HG03565 (cell line): ENCODE measurements around the gene PTGR3.

ENCODE experiments used
- ATAC-seq: cut with Tn5 transposase; IDR thresholded peaks from one replicate; pipeline ENCODE4 v1.9.1; 2021; ENCODE audit warnings: mild to moderate bottlenecking, moderate library complexity; ENCODE audit not compliant: unreplicated experiment

Gene PTGR3

DNA sequence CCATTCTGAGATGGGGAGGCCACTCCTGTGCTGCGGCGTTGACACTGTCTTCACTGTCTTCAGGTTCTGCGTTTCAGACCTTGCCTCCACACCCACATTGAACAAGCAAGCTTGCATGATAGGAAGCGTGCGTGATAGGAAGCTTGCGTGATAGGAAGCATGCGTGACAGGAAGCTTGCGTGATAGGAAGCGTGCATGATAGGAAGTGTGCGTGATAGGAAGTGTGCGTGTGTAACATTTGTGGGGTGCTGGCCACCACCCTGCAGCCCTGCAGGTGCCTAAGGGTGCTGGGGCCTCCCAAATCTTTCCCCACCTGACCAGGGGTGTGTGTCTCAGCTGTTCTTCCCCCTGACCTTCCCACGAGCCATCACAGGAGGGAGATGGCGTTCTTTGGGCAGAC, 27.0 kb upstream of the PTGR3 start:
- ATAC-seq, result no peak

DNA sequence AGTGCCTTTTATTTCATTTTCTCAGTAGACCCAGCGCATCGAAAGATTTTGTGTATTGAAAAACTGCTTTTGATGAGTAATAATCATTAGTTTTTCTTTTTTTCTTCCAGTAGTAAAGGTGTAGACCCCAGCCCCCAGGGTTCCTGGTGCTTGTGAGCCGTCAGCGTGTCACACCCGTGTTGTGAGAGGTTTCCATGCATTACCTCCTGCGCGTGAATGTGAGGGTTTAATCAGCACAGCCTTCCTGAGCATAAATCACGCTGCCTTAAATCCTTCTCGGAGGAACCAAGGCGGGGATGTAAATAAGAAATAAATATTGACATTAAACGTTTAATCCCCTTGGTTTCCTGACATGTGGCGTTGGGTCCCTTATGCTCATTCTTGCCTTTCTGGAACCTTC, 26.0 kb upstream of the PTGR3 start:
- no peak for ATAC-seq

DNA sequence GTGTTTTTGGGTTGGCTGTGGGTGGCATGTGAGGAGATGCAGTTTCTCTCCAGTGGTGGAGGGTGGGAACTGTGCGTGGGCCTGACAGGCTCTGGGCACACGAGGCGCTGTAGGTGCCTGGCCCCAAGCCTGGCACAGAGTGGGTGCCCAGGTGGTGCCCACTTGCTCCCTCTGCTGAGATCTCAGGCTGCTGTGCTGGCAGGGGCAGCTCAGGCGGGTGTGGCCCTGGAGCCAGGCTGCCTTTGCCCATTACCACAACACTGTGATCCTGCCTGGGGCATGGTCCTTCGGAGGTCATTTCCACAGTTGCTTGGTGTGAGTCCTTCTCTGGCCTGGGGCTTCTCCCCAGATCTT, 22.1 kb upstream of the PTGR3 start:
- no peak for ATAC-seq

DNA sequence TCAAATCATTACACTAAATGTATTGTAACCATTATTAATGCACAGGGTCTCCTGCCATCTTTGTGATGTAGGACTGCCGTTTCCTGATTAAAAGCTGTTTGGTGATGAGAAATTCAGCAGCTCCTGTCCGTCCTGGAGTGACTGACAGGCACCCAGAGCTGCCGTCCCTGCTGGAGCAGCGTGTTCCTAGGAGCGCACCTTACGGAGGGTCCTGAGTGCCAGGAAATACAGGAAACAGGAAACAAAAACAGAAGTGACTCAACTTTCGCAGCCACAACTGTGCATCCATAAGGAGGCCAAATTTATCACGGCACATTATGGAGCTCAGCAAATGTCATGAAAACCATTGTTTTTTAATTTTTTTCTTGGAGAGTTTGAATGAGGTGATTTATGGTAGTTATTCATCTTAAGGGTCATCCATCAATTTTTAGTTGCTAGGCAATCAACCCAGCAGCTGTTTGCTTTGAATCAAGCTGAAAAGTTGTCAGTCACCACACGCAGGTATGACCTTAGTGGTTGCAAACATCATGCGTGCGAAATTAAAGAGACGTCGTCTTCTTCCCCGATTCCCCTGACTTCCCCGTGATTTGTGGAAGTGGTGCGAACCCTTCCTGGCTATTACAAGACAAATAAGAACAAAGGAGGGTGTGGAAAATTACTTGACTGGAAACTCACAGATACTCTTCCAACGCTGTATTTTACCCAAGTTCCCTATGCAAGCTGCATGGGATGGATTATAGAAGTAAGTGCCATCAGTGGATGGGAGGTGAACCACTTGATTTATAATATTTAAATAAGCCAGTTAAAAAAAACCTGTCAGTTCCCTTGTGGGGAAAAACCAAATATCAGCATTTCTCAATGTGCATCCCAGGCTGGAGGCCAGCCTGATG, 21.5 kb upstream of the PTGR3 start:
- no peak for ATAC-seq

DNA sequence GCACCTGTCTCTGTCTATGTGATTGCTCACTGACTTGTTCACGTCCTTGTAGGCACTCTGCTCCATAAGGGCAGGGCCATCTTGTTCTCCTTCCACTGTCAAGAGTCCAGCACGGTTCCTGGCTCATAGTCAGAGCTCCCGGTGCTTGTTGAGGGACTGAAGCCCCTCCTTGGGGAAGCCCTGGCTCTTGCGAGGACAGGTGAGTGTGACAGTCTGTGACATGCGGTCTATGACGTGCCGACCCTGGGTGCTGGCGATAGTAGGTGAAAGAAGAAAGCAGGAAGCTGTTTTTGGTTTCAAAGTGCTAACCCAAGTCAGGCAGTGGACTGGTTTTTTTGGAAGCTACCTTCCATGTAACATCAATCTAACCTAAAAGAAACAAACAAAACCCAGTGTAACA, 20.5 kb upstream of the PTGR3 start:
- ATAC-seq, result no peak

DNA sequence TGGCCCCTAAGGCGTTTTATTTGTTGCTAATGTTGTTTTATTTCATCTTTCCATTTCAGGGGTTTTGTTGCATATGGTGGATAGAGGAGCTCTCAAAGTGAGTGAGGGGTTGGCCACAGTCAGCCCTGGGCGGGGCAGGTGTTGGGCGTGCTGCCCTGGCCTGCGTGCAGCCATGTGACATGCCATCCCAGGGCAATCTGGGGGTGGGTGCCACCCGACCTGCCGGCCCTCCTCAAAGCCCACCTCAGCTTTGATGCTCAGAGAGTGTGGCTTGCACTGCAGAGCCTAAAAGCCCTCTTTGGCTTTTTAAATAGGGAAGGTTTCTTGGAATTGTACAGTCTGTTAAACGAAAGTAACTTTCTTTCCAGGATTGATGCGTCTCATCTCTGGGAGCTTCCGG, 20.0 kb upstream of the PTGR3 start:
- no peak for ATAC-seq

DNA sequence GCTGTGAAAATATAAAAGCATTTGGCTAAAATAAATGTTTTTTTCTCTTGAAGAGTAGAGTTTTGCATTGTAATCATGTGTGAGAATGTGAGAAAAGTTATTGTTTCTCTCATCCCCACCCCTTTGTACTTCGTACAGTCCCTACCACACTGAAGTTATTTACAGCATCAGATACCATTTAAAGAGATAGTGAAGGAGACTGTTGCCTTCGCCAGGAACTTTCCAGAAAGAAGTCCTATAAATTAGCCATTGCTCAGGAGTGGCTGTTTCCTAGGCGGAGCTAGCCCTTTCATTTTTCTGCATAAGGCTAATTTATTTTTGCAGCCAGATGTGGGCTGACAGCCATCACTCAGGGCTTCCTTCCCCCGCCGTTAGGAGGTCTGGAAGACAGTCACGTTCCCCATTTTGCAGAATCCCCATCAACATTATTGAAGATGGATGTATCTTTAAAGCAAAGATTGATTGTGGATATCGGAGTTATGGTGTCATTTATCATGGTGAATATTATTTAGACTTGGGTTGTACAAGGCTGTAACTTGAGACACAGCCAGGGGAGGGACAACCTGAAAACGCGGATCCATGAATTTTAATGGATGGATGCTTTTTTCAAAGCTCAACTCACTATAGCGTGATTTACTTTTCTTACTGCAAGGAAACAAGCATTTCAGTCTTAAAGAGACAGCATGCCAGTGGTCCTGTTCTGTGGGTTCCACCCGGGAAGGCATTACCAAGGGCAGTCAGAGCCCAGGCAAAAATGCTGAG, 18.8 kb upstream of the PTGR3 start:
- ATAC-seq, result no peak

DNA sequence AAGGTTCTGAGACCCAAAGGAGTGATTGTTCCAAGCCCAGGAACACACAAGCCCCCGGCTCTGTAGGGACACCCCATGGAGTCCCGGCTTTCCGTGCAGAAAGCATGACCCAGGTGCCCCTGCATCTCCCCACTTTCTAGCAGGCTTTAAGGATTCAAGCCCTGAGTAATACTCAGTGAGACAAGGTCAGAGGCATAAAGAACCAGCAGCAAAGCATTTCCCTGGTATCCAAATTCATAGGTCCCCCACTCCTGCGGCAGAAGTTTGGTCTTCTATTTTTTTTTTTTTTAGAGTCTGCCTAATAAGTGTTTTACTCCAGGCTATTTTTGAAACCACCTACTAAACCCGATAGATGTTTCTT, 18.0 kb upstream of the PTGR3 start:
- no peak for ATAC-seq

DNA sequence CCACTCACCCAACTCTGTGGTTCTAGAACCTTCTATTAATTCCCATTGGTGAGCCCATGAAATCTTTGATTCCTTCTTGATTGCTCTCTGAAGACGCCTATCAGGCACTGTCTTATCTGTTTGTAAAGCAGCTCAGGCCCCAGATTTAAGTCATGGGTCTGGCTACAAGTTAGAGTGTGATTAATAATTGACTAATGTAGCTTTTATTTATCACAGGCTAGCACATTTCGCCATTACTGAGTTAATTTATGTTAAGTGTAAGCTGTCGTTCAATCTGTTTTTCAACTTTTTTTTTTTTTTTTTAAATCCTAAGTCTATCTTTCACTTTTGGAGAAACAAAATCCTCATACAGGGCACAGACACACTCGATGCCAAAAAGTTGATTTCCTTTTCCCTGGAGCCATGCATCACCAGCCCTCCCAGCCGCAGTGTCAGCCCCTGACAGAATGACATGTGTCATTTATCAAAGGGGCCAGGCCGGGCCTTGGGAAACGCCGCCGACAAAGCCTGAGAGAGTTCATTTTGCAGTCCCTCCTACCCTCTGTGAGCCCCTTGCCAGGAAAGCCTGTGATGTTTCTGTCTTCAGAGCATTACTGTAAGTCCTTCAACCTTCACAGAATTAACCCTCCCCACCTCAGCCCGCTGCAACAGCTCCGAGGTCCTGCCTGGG, 17.5 kb upstream of the PTGR3 start:
- ATAC-seq, result no peak

DNA sequence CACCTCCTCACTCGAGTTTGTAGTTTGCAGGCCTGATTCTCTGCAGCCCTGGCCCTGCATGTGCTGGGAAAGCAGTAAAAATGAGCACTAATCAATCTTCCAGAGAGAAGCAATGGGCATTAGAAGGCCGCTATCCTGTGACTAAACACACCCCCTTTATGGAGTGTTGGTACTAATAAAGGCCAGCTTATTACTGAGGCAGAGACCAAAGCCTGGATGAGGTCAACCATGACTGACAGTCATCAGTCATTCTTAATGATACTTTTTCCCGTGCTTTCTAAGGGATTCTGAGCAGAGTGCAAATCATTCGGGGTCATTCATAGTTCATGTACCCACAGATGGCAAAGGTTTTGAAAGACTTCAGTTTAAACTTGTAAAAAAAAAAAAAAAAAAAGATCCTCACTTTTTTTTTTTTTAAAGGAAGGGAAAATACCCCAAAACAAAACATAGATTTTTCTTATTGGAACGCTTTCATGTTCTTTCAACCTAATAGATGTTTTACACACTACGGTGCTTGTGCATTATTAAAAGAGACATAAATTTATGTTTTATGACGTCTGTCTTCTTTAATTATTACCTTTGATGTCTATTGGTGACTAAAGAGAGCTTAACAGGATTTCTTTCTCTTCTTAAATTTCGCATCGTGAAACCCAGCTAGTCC, 14.9 kb upstream of the PTGR3 start:
- ATAC-seq, result no peak

DNA sequence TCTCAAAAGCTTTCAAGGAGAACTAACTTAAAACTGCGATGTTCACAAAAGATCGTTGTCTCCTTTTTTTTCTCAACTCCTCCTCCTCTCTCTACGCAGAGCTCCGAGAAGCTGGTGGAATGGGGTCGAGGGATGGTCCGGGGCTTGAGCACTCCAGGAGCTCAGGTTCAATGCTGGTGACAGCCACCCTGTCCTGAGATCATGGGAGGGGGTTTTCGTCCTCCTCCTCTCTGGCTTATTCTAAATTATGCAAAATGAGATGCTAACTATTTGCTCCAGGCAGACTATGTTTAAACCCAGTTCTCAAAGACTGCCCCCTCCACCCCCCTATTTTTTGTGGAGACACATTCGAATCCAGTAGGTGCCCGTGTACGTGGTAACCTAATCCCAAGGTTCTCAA, 13.5 kb upstream of the PTGR3 start:
- ATAC-seq, result no peak

DNA sequence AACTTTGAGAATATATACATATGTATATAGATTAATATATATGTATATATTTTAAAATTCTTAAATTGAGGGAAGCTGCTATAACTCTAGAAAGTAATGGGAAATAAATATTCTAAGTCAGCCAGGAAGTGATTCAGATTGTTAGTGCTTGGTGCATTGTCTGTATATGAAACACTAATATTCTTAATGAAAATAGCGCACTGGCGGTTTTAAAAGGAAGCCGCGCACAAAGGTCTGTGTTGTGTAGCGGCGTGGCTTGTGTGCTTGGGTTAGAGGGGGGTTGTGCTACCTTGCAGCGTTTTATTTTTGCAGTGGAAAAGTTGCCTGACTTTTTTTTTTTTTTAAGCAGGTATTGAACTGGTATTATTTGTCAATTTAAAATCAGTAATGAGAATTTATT, 13.0 kb upstream of the PTGR3 start:
- ATAC-seq, result no peak

DNA sequence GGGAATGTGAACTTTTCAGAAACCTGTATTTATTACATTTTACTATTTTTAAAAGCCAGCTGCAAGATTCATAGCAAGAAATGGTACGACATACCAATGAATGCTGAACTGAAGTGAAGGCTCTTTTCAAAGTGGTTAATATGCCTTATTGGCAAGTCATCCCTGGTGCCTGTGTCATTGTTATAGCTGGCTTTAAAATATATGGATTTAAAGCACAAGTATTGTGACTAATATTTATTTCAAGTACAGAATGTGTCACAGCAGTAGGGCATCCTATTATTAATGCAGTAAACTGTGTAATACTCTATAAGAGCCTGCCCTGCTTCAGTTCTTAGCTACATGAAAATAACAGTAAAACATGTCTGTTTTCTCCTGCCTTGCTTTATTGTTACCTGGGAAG, 12.5 kb upstream of the PTGR3 start:
- ATAC-seq, result no peak

DNA sequence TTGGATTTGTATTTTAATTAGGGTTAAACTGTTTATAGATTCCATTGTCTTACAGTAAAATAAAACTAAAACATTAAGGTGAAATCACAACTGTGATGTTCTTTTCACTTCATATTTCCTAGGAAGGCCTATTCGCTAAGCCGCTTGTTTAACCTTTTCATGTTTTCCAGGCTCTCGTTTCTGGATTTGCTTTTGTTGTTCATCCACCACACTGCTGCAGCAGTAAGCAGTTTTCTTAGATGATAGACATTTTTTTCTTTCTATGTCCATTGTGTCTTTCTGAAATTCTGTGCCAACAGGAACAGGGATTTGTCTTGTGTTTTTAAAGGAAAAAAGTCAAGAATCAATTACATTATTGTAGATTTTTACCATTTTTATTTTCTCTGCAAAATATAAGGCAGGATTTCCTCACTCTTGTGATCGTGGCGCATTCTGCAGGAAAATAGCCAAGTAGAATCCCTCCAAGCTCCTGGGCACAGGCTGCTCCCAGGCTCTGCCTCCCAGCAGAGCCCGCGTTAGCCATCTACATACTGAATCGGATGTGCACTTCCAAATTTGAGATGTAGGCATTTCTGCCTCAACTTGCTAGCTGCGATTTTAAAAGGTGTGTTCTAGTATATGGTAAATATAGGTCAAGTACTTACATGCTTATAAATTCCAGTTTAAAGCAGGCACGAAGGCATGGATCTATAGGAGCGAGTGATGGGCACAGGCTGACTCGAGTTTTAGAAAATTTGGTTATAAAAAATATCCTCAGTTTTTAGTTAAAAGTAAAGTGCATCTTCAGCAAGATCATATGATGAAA, 11.8 kb upstream of the PTGR3 start:
- no peak for ATAC-seq

DNA sequence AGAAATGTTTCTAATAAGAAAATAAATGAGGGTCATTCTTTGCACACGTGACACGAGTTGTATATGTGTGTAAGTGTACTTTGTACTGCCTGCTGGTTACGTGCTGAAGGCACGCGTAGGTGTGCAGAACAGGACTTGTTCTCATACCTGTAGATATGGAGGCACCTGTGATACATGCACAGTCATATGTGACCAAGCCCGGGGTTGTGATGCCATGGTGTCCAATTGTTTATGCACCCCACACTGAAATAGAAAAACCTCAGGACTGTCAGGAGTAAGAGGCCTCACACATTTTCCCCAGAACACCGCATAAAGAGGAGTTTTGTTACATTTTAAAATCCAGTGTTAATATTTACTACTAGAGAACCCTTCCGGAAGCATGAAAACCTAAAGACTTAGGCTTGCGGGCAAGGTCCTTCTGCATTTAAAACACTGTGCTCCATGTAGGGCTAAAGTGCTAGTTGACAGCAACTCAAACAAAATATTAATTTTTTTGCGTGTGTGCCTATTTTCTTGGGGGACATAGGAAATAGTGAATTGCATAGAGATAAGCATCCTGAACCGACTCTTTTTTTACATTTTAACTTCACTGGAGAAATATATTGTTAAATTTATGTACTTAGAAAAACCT, 10.9 kb upstream of the PTGR3 start:
- ATAC-seq, result no peak

DNA sequence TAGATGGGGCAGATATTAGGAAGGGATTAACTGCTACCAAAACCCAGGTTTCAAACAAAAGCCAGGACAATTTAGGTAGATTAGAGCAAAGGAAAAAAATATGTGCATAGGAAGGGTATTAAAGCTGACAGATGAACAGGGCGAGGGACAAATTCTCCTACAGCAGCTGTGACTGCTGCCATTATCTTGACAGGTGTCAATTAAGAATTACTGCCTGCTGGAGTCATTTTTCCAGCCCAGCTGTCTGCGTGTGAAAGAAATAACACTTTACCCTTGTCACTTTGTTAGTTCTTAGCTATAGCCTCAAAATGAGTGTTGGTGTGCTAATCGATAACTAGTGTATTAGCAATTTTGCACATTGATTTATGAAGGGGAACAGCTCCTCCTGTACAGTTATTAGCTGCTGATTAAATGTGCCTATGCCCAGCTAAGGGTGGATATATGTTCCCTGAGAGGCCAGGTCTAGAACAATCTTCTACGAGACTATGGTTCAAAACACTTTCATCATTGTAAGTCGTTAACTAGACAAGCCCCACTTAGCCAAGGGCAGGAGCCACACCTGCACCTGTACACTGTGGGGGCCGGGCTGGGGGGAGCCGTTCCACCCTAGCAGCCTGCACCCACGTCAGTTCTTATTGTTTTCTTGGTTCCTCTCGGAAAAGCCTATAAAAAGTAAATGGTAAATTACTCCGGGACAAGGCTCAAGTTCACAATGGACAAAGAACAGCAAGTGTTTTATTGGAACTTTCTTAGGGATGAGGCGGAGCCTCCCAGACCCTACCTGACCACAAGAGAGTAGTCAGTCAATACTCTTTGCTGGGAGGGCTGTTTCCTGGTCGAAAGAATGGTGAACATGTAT, 9.4 kb upstream of the PTGR3 start:
- ATAC-seq, result no peak

DNA sequence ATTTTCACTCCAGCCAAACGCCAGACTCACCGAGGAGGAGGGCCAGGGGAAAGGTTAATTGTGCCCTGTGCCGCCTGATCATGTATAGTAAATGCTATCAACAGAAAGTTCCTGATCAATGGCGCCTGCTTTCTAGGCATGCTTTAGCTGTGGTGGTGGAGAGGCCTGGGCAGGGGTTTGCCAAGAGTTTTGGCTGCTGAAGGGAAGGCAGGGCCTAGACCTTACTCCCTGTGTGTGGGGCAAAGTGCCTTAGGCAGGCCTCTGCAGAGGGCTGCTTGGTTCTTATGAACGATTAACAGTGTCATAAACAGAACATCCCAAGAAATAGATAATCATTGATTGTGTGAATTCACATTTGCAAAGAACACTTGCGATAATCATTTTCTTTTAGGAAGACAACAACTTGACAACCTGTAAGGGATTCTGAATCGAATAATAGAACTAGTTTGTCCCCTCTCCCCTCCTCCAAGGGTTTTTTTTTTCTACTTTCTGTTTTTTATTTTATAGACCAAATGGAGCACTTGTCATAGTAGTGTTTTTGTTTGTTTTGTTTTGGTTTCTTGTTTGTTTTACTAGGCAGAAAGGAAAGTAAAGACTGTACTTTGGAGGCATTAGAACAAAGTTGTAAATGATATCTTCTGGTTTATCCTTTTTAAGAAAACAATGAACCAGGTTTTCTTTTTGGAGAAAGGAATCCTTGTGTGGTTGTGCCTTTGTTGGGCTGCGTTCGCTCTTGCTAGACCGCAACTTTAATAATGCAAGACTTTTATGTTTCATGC, 8.2 kb upstream of the PTGR3 start:
- no peak for ATAC-seq

DNA sequence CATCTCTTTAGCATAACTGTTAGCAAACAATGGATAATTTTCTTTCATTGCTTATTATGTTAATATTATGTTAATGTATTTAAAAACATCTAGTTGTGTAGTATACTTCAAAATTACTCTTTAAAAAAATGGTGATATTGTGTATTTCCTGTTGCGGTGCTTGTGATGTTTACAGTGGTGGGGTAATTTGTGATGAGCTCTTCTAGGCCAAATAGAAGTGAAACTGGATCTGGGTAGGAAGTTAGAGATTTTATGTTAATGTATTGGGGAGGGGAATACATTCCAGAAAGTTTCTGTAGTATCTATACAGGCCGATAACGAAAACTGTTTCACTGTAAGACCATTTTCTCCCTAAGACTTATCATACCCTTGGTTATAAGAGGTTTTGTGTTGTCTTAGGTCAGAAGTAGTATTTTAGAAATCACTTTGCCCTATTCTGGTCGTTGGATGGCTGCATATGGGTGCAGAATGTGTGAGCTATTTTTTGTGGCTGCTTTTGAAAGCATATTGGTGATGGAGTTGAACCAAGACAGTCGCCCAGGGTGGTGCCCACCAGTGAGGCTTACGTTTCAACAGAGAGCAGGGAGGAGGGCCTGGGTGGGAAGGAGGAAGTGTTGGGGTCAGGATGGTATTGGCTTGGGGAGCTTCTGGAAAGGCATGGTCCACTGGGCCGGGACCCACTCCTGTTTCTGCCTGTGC, 7.4 kb upstream of the PTGR3 start:
- ATAC-seq, result no peak
